Measurements from ENCODE around the gene SGTA.
"Not testable (repeated sequence)": the region's sequence is repeated elsewhere in the genome, so short reads cannot be mapped to it uniquely, and the experiment has no call there.

The SGTA gene

DNA sequence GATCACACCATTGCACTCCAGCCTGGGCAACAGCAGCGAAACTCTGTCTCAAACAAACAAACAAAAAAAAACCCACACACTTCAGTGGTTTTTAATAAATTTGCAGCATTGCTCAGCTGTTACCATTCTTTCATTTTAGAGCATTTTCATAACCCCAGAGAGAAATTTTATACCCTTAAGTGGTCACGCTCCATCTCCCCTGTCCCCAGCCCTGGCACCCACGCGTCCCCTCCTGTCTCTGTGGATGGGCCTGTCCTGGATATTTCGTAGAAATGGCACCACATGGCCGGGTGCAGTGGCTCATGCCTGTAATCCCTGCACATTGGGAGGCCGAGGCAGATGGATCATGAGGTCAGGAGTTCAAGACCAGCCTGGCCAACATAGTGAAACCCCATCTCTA lies 10.1 kb upstream of the SGTA start:
- no peak for DNase-seq (ENCODE audit: low spot score)

DNA sequence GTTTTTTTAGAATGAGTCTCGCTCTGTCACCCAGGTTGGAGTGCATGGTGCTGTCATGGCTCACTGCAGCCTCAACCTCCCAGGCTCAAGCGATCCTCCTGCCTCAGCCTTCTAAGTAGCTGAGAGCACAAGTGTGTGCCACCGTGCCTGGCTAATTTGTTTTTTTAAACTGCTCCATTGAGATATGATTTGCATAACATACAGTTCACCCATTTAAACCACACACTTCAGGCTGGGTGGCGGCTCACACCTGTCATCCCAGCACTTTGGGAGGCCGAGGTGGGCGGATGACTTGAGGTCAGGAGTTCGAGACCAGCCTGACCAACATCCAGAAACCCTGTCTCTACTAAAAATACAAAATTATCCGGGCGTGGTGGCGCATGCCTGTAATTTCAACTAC lies 9.6 kb upstream of the SGTA start:
- not testable (repeated sequence) for DNase-seq (ENCODE audit: low spot score)

DNA sequence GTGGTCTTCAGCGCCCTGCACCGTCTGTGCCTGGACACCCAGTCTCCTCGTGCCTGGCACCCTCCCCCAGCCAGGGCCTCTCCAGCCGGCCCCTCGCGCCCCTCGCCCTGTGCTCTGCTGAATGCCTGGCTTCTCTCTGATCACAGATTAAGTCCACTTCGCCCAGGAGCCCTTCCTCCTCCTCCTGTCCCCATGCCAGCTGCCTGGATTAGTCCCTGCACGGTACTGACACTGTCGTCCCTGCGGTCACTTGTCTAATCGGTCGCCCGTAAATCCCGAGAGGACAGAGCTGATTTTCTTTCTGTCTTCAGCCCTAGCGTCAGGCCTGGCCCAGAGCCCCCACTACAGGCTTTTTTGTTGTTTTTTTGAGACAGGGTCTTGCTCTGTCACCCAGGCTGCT lies 8.8 kb upstream of the SGTA start:
- DNase-seq (ENCODE audit: low spot score): no peak

- DNase-seq (ENCODE audit: low spot score): no peak
Observed at GRCh38 chr19:2791440-2791839, 8.4 kb upstream of the SGTA start.

- no peak for DNase-seq (ENCODE audit: low spot score)
Observed at GRCh38 chr19:2790557-2791271, 7.6 kb upstream of the SGTA start.

GRCh38 chr19:2790194-2790556 lies 7.1 kb upstream of the SGTA start:
- no peak for DNase-seq (ENCODE audit: low spot score)

GRCh38 chr19:2788237-2788636 lies 5.2 kb upstream of the SGTA start:
- no peak for DNase-seq (ENCODE audit: low spot score)

- DNase-seq (ENCODE audit: low spot score): no peak
Observed at GRCh38 chr19:2787115-2787514, 4.0 kb upstream of the SGTA start.

- peak; percentile 99 for DNase-seq (ENCODE audit: low spot score)
Observed at GRCh38 chr19:2785244-2785997, 2.3 kb upstream of the SGTA start, which contains the start of gene THOP1. TSS of gene THOP1 (plus strand) at chr19:2785503. CDS start at chr19:2785663, 160 bp downstream.

- DNase-seq (ENCODE audit: low spot score): no peak
Observed at GRCh38 chr19:2783781-2784145, 690 bp upstream of the SGTA start.

DNA sequence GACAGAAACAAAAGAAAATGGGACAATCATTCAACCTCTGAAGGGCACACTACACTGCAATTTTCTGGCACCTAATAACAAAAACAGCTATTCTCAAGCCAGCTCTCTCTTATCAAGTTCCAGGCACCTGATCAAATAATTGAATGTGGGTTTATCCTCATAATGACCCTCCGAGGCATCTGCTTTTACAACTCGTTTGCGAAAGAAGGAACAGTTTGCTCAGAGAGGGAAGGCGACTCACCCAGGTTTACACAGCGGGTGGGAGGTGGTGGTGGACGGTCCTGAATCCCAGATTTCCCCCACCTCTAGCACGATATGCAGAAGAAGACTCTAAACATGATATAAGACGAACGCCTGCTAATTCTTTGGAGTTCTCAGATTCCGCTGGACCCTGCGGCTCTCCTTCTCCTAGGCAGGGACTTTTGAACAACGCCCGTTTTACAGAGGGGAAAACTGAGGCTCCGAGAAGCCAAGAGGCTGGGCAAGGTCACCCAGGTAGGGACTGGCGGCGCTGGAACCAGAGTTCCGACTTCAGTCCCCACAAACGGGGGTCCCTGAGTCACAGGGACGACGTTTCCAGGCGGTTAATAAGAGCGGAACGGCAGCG lies 641 bp downstream of the SGTA start:
- no peak for DNase-seq (ENCODE audit: low spot score)

- DNase-seq (ENCODE audit: low spot score): no peak
Observed at GRCh38 chr19:2780284-2780683, 2.8 kb downstream of the SGTA start.

- DNase-seq (ENCODE audit: low spot score): peak; percentile 71
Observed at GRCh38 chr19:2779121-2779740, 3.8 kb downstream of the SGTA start.

DNA sequence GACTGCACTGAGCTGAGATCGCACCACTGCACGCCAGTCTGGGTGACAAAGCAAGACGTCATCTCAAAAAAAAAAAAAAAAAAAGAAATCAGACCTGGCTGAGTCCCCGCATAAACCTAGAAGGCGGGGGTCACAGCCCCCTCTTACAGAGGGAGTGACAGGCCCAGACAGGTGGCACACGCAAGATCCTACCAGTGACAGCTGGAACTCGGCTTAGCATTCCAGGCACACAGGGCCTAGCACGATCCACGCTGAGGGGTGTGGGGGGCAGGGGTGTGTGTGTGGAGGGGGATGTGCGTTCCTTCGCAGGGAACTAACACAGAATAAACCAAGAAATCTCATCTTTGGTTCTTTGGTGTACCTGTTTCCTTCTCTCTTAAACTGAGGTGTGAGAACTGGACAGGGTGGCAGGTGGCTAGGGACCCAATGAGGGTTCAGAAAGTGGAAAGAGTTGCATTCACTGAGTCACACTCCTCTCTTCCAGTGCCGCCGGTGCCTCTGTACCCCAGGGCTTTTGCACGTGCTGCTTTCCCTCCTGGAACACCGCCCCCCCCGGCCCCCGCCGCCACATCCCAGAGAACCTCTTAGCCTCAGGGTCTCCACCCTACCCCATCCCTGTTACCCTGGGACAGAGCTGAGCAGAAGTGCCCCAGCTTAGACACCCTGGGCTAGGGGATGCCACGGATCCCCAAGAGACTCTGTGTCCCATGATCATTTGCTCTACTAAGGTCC lies 5.0 kb downstream of the SGTA start:
- DNase-seq (ENCODE audit: low spot score): no peak

DNA sequence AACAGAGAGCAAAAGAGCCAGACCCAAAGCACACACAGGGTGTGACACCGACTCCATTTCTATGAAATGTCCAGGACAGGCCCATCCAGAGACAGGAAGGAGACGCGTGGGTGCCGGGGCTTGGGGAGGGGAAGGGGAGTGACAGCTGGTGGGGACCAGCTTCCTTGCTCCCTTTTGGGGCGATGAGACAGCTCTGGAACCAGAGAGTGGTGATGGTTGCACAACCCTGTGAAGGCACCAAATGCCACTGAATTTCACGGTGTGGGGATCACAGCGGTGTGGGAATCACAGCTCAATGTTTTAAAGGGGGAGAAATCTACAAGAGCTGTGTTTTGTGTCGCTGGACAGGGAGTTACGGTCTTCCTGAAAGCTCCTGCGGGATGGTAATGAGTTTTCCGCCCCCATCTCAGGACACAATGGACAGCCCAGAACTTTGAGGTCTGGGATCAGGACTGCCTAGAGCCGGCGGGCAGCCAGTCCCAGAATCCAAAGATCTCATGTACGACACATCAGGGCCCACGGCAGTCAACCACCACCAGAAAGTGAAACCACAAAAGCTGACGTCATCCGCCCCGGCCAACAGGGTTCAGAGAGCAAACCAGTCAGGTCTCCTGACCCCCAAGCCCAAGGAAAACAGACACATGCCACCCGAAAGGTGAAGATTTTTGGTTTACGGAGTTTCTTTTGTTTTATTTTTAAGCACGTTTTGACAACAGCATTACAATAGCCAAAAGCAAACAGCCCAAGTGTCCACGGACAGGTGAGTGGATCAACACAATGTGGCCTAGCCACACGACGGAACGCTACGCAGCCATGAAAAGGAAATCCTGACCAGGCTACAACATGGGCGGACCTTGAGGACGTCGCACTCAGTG lies 7.3 kb downstream of the SGTA start:
- DNase-seq (ENCODE audit: low spot score): no peak

- no peak for DNase-seq (ENCODE audit: low spot score)
Observed at GRCh38 chr19:2774953-2775555, 8.0 kb downstream of the SGTA start.

DNA sequence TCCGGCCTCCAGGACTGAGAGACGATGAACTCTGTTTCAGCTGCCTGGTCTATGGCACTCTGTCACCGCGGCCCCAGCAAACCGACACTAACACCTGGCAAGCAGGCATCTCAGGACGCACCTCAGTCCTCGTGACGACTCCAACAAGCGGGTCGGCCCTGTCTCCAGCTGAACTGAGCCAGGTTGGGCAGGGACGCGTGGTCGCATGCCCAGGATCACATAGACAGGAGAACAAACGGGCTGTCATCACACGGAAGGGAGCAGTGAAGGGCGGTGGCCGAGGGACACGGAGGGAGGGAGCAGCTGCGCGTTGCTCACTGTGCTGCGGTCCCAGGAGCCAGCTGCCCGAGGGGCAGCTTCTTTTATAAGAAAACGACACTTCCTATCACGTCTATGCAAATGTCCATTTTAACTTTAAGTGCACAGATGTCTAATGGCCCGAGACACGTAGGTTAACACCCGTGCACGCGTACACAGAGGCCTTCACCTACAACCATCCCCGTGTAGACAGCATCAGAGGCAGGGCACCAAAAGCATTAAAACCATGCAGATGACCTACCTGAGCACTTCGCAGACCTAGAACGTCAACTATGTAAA lies 8.9 kb downstream of the SGTA start:
- DNase-seq (ENCODE audit: low spot score): no peak

DNA sequence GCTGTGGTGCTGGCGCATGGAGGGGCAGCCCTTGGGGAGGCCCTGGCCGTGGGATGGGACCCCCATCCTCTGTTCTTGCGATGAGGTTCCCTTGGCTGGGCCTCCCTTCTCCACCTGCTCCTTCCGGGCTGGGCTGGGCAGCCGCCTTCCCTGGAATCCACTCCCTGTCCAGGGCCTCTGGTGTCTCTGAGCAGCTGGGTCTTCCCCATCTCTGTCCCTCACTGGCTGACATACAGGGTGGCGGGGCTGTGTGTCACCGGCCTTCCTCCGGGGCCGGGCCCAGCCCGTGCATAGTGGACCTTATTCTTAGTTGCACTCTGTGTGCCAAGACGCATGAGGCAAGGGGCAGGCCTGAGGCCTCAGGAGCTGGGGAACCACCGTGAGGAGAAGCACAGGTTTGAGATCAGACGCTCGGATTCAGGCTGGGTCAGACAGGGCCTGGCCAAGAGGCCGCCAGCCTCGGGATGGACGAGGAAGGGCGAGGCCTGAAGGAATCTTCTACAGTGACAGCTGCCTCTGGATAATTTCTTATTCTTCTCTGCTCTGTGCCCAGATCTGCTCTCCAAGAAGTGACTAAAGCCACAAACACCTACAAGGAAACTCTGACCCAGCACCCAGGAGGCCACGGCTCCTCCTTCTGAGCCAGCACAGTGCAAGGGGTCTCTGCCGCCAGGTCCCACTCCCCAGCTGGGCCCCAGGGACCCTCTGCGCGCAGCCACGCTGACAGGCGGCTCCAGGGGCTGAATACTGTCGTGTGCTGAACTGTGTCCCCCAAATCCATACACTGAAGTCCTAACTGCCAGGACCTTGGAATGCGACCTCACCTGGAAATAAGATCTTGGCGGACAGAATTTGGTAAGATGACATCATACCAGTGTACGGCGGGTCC lies 11.0 kb downstream of the SGTA start:
- DNase-seq (ENCODE audit: low spot score): no peak

Data from putamen (tissue), 1 donor.